Jurkat, Clone E6-1 (cell line): ENCODE data around the gene AFAP1L2.

Experiments
- DNase-seq: peaks from one replicate; pipeline ENCODE4 v3.0.0-alpha.2; 2011; ENCODE audit warnings: low read depth, low spot score
- H3K4me3 ChIP-seq: 2 replicates; pipeline ENCODE4 v1.5.1; 2011; ENCODE audit warnings: mild to moderate bottlenecking, low read length, control low read depth, moderate library complexity

Gene AFAP1L2

GRCh38 chr10:114420811-114421485, 16.6 kb upstream of the AFAP1L2 start:
- no peak for DNase-seq
- no peak overlapping the region for H3K4me3 ChIP-seq

GRCh38 chr10:114418109-114418508, 13.8 kb upstream of the AFAP1L2 start:
- no peak for DNase-seq

GRCh38 chr10:114412907-114413797, 8.8 kb upstream of the AFAP1L2 start:
- DNase-seq = no peak
- no peak overlapping the region for H3K4me3 ChIP-seq

More at GRCh38 chr10:114418109-114418508, 13.8 kb upstream of the AFAP1L2 start:
- no peak overlapping the region for H3K4me3 ChIP-seq

GRCh38 chr10:114408968-114409444, 4.7 kb upstream of the AFAP1L2 start:
- H3K4me3 ChIP-seq = no peak overlapping the region
- no peak for DNase-seq

- H3K4me3 ChIP-seq = no peak overlapping the region
- peak; percentile 39 for DNase-seq
These were observed 4.0 kb upstream of the AFAP1L2 start for GRCh38 chr10:114408112-114408967.

GRCh38 chr10:114406455-114406854, 2.2 kb upstream of the AFAP1L2 start:
- no peak for DNase-seq
- no peak overlapping the region for H3K4me3 ChIP-seq

GRCh38 chr10:114405011-114405350, 679 bp upstream of the AFAP1L2 start:
- DNase-seq = no peak
- H3K4me3 ChIP-seq = no peak overlapping the region

- H3K4me3 ChIP-seq = no peak overlapping the region
- no peak for DNase-seq
These were observed 651 bp downstream of the AFAP1L2 start for GRCh38 chr10:114403541-114404161.

- H3K4me3 ChIP-seq = no peak overlapping the region
- DNase-seq = no peak
These were observed 1.3 kb downstream of the AFAP1L2 start for GRCh38 chr10:114402871-114403540.

- DNase-seq = no peak
- no peak overlapping the region for H3K4me3 ChIP-seq
These were observed 2.1 kb downstream of the AFAP1L2 start for GRCh38 chr10:114402233-114402632.

GRCh38 chr10:114401195-114401791, 3.0 kb downstream of the AFAP1L2 start:
- DNase-seq = no peak
- H3K4me3 ChIP-seq = no peak overlapping the region

GRCh38 chr10:114400091-114400490, 4.2 kb downstream of the AFAP1L2 start:
- DNase-seq = no peak
- H3K4me3 ChIP-seq = no peak overlapping the region

- no peak for DNase-seq
- no peak overlapping the region for H3K4me3 ChIP-seq
These were observed 4.7 kb downstream of the AFAP1L2 start for GRCh38 chr10:114399576-114399975.

- DNase-seq = no peak
- H3K4me3 ChIP-seq = no peak overlapping the region
These were observed 5.5 kb downstream of the AFAP1L2 start for GRCh38 chr10:114398587-114399331.

- H3K4me3 ChIP-seq = no peak overlapping the region
- peak; percentile 62 for DNase-seq
These were observed 6.6 kb downstream of the AFAP1L2 start for GRCh38 chr10:114397651-114398145.

GRCh38 chr10:114396464-114396863, 7.8 kb downstream of the AFAP1L2 start:
- no peak for DNase-seq

GRCh38 chr10:114395366-114396022, 8.8 kb downstream of the AFAP1L2 start:
- H3K4me3 ChIP-seq = no peak overlapping the region
- DNase-seq = no peak

More at GRCh38 chr10:114396464-114396863, 7.8 kb downstream of the AFAP1L2 start:
- no peak overlapping the region for H3K4me3 ChIP-seq
